Measurements from ENCODE around the gene UROC1. TPM values are rescaled to one million over a fixed set of nuclear protein-coding genes. Genes with fewer than 3 reads are reported as not detected.

Gene UROC1
- total and polyA plus RNA-seq, 9 of the 15 experiments (the other 6 are each of a cell fraction or from before 2014, with no cell fraction given), result not detected

- no peak for TF ChIP-seq ZNF318 (IDR thresholded peaks at IDR 0.05; ENCODE audit: borderline replicate concordance in 1 of 2, low read depth in 1 of 2)
These were observed 78.1 kb downstream of the UROC1 start (continued) for GRCh38 chr3:126439346-126439967.
